ENCODE measurements around the gene OSBPL2.

OSBPL2 gene

GRCh38 chr20:62240020-62240685 is 1.8 kb downstream of the OSBPL2 start:
- Histone ChIP-seq H2BK5ac (ENCODE audit: low read depth, low read length, poor library complexity) (no peak overlapping the region), H3K4ac (ENCODE audit: low read depth, low read length) (peak overlapping the region; percentile 53), H4K12ac (ENCODE audit: low read depth, low read length) (no peak overlapping the region), H2BK12ac (ENCODE audit: low read length) (no peak overlapping the region), H2AFZ (ENCODE audit: insufficient read depth, low read length, poor library complexity) (no peak overlapping the region), H3K4me3 (ENCODE audit: low read depth, low read length) (no peak overlapping the region), H3K4me1 (ENCODE audit: control insufficient read depth in 1 of 2, insufficient read depth in 2 of 2, low read length in 2 of 2) (peaks cover 9% of the 10 kb centered on the region in 2 experiments), H3K9ac (ENCODE audit: low read length) (no peak overlapping the region), H3K4me2 (ENCODE audit: low read length) (no peak overlapping the region), H3K27ac (ENCODE audit: low read depth, low read length) (no peak overlapping the region), H3K14ac (ENCODE audit: low read length) (no peak overlapping the region), H3K79me1 (ENCODE audit: low read length) (peaks cover 2% of the 10 kb centered on the region), H3K27me3 (ENCODE audit: insufficient read depth, low read length) (no peaks in the 10 kb centered on the region), H3K18ac (ENCODE audit: low read length) (no peak overlapping the region), H4K8ac (ENCODE audit: low read depth, low read length) (no peak overlapping the region), H2AK5ac (ENCODE audit: low read length) (no peak overlapping the region), H3K9me3 (ENCODE audit: insufficient read depth, low read depth, low read length) (no peaks in the 10 kb centered on the region), H2BK120ac (ENCODE audit: insufficient read depth, low read length, poor library complexity) (no peak overlapping the region), H3K23ac (ENCODE audit: low read length) (no peak overlapping the region), H3K79me2 (ENCODE audit: control insufficient read depth, insufficient read depth, low read length, poor library complexity) (peaks cover 11% of the 10 kb centered on the region), H3K36me3 (ENCODE audit: control insufficient read depth in 1 of 2, insufficient read depth in 2 of 2, low read length in 2 of 2) (peaks cover 23 to 24% of the 10 kb centered on the region in 2 experiments), H4K91ac (ENCODE audit: low read depth, low read length) (no peak overlapping the region)
- DNase-seq = no peak
- no CpG with 5 or more reads among the region's 13 CpGs for WGBS (ENCODE audit: extremely low coverage, insufficient coverage, insufficient read length)

- peaks cover 9% of the 10 kb centered on the region in 2 experiments for H3K4me1 ChIP-seq (ENCODE audit: control insufficient read depth in 1 of 2, insufficient read depth in 2 of 2, low read length in 2 of 2)
- no peak overlapping the region for H2BK120ac ChIP-seq (ENCODE audit: insufficient read depth, low read length, poor library complexity)
- no CpG with 5 or more reads among the region's 10 CpGs for WGBS (ENCODE audit: extremely low coverage, insufficient coverage, insufficient read length)
- no peak overlapping the region for H3K4me2 ChIP-seq (ENCODE audit: low read length)
- peaks cover 27 to 28% of the 10 kb centered on the region in 2 experiments for H3K36me3 ChIP-seq (ENCODE audit: control insufficient read depth in 1 of 2, insufficient read depth in 2 of 2, low read length in 2 of 2)
- peaks cover 13% of the 10 kb centered on the region for H3K79me2 ChIP-seq (ENCODE audit: control insufficient read depth, insufficient read depth, low read length, poor library complexity)
- H3K4me3 ChIP-seq (ENCODE audit: low read depth, low read length) = no peak overlapping the region
- H3K27ac ChIP-seq (ENCODE audit: low read depth, low read length) = no peak overlapping the region
- H2BK12ac ChIP-seq (ENCODE audit: low read length) = no peak overlapping the region
- H3K4ac ChIP-seq (ENCODE audit: low read depth, low read length) = peak overlapping the region; percentile 22
- peaks cover 2% of the 10 kb centered on the region for H3K79me1 ChIP-seq (ENCODE audit: low read length)
- no peak overlapping the region for H3K9ac ChIP-seq (ENCODE audit: low read length)
- H2AK5ac ChIP-seq (ENCODE audit: low read length) = no peak overlapping the region
- no peaks in the 10 kb centered on the region for H3K27me3 ChIP-seq (ENCODE audit: insufficient read depth, low read length)
- H3K9me3 ChIP-seq (ENCODE audit: insufficient read depth, low read depth, low read length) = no peaks in the 10 kb centered on the region
- no peak overlapping the region for H2BK5ac ChIP-seq (ENCODE audit: low read depth, low read length, poor library complexity)
- H2AFZ ChIP-seq (ENCODE audit: insufficient read depth, low read length, poor library complexity) = no peak overlapping the region
- H4K91ac ChIP-seq (ENCODE audit: low read depth, low read length) = no peak overlapping the region
- H4K8ac ChIP-seq (ENCODE audit: low read depth, low read length) = no peak overlapping the region
- no peak overlapping the region for H3K23ac ChIP-seq (ENCODE audit: low read length)
- H4K12ac ChIP-seq (ENCODE audit: low read depth, low read length) = no peak overlapping the region
- DNase-seq = no peak
- no peak overlapping the region for H3K14ac ChIP-seq (ENCODE audit: low read length)
- no peak overlapping the region for H3K18ac ChIP-seq (ENCODE audit: low read length)
Measured at GRCh38 chr20:62241506-62241905, 3.2 kb downstream of the OSBPL2 start.

GRCh38 chr20:62242176-62242575 is 3.9 kb downstream of the OSBPL2 start:
- Histone ChIP-seq H4K91ac (ENCODE audit: low read depth, low read length) (no peak overlapping the region), H4K8ac (ENCODE audit: low read depth, low read length) (no peak overlapping the region), H3K14ac (ENCODE audit: low read length) (no peak overlapping the region), H3K4me2 (ENCODE audit: low read length) (no peak overlapping the region), H3K27ac (ENCODE audit: low read depth, low read length) (no peak overlapping the region), H3K23ac (ENCODE audit: low read length) (no peak overlapping the region), H2BK12ac (ENCODE audit: low read length) (no peak overlapping the region), H3K18ac (ENCODE audit: low read length) (no peak overlapping the region), H4K12ac (ENCODE audit: low read depth, low read length) (no peak overlapping the region), H3K27me3 (ENCODE audit: insufficient read depth, low read length) (no peaks in the 10 kb centered on the region), H3K79me2 (ENCODE audit: control insufficient read depth, insufficient read depth, low read length, poor library complexity) (peaks cover 13% of the 10 kb centered on the region), H3K4me1 (ENCODE audit: control insufficient read depth in 1 of 2, insufficient read depth in 2 of 2, low read length in 2 of 2) (peaks cover 9% of the 10 kb centered on the region in 2 experiments), H2BK5ac (ENCODE audit: low read depth, low read length, poor library complexity) (no peak overlapping the region), H3K9ac (ENCODE audit: low read length) (no peak overlapping the region), H2AFZ (ENCODE audit: insufficient read depth, low read length, poor library complexity) (no peak overlapping the region), H3K9me3 (ENCODE audit: insufficient read depth, low read depth, low read length) (no peaks in the 10 kb centered on the region), H2AK5ac (ENCODE audit: low read length) (no peak overlapping the region), H3K79me1 (ENCODE audit: low read length) (peaks cover 2% of the 10 kb centered on the region), H3K4ac (ENCODE audit: low read depth, low read length) (peak overlapping the region; percentile 54), H3K36me3 (ENCODE audit: control insufficient read depth in 1 of 2, insufficient read depth in 2 of 2, low read length in 2 of 2) (peaks cover 27 to 28% of the 10 kb centered on the region in 2 experiments), H2BK120ac (ENCODE audit: insufficient read depth, low read length, poor library complexity) (no peak overlapping the region), H3K4me3 (ENCODE audit: low read depth, low read length) (no peak overlapping the region)
- no peak for DNase-seq
- no CpG with 5 or more reads among the region's 6 CpGs for WGBS (ENCODE audit: extremely low coverage, insufficient coverage, insufficient read length)

DNA sequence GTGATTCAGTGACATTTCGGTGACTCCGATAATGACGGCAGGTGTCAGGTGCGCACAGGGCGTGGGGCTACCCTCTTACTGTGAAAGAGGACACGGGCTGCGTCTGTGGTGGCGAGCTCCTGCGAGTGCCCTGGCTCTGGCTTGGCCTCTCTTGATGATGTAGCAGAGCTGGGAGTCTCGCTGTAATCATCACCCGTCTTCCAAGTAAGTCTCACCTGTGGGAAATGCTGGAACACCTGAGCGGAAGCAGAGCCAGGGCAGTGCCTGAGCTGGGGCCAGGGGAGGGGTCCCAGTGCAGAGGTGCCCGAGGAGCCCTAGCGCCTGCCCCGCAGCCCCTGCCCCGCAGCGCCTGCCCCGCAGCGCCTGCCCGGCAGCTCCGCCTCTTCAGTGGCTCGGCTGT is 4.8 kb downstream of the OSBPL2 start:
- H3K79me2 ChIP-seq (ENCODE audit: control insufficient read depth, insufficient read depth, low read length, poor library complexity) = peaks cover 13% of the 10 kb centered on the region
- H3K9me3 ChIP-seq (ENCODE audit: insufficient read depth, low read depth, low read length) = no peaks in the 10 kb centered on the region
- no peaks in the 10 kb centered on the region for H3K27me3 ChIP-seq (ENCODE audit: insufficient read depth, low read length)
- H3K18ac ChIP-seq (ENCODE audit: low read length) = no peak overlapping the region
- no peak for DNase-seq
- no peak overlapping the region for H3K4me3 ChIP-seq (ENCODE audit: low read depth, low read length)
- H4K91ac ChIP-seq (ENCODE audit: low read depth, low read length) = no peak overlapping the region
- no peak overlapping the region for H4K8ac ChIP-seq (ENCODE audit: low read depth, low read length)
- H3K9ac ChIP-seq (ENCODE audit: low read length) = no peak overlapping the region
- no CpG with 5 or more reads among the region's 22 CpGs for WGBS (ENCODE audit: extremely low coverage, insufficient coverage, insufficient read length)
- H3K79me1 ChIP-seq (ENCODE audit: low read length) = peaks cover 2% of the 10 kb centered on the region
- H2BK12ac ChIP-seq (ENCODE audit: low read length) = no peak overlapping the region
- peaks cover 27 to 28% of the 10 kb centered on the region in 2 experiments for H3K36me3 ChIP-seq (ENCODE audit: control insufficient read depth in 1 of 2, insufficient read depth in 2 of 2, low read length in 2 of 2)
- H3K27ac ChIP-seq (ENCODE audit: low read depth, low read length) = no peak overlapping the region
- peaks cover 4 to 6% of the 10 kb centered on the region in 2 experiments for H3K4me1 ChIP-seq (ENCODE audit: control insufficient read depth in 1 of 2, insufficient read depth in 2 of 2, low read length in 2 of 2)
- H2AFZ ChIP-seq (ENCODE audit: insufficient read depth, low read length, poor library complexity) = no peak overlapping the region
- no peak overlapping the region for H3K14ac ChIP-seq (ENCODE audit: low read length)
- H3K23ac ChIP-seq (ENCODE audit: low read length) = no peak overlapping the region
- H2AK5ac ChIP-seq (ENCODE audit: low read length) = no peak overlapping the region
- H3K4ac ChIP-seq (ENCODE audit: low read depth, low read length) = peak overlapping the region; percentile 44
- no peak overlapping the region for H4K12ac ChIP-seq (ENCODE audit: low read depth, low read length)
- no peak overlapping the region for H3K4me2 ChIP-seq (ENCODE audit: low read length)
- no peak overlapping the region for H2BK5ac ChIP-seq (ENCODE audit: low read depth, low read length, poor library complexity)
- H2BK120ac ChIP-seq (ENCODE audit: insufficient read depth, low read length, poor library complexity) = no peak overlapping the region

All from trophoblast cell (in vitro differentiated cells and primary cell).